ENCODE measurements around the gene CDK5RAP1. TPM values are rescaled to one million over a fixed set of nuclear protein-coding genes. Genes with fewer than 3 reads are reported as not detected.

Gene CDK5RAP1
- total and polyA plus RNA-seq, 8 donors = 8.1 to 63.9 (median 11.9) TPM

- TF ChIP-seq, protein P1, sequence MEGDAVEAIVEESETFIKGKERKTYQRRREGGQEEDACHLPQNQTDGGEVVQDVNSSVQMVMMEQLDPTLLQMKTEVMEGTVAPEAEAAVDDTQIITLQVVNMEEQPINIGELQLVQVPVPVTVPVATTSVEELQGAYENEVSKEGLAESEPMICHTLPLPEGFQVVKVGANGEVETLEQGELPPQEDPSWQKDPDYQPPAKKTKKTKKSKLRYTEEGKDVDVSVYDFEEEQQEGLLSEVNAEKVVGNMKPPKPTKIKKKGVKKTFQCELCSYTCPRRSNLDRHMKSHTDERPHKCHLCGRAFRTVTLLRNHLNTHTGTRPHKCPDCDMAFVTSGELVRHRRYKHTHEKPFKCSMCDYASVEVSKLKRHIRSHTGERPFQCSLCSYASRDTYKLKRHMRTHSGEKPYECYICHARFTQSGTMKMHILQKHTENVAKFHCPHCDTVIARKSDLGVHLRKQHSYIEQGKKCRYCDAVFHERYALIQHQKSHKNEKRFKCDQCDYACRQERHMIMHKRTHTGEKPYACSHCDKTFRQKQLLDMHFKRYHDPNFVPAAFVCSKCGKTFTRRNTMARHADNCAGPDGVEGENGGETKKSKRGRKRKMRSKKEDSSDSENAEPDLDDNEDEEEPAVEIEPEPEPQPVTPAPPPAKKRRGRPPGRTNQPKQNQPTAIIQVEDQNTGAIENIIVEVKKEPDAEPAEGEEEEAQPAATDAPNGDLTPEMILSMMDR (IDR thresholded peaks at IDR 0.05) = no peak
- ATAC-seq = peak; percentile 32 to 58 (median 46)
- no peaks in the 10 kb centered on the region for H3K9me3 ChIP-seq
- H3K4me1 ChIP-seq = peaks cover 0 to 19% (median 9%) of the 10 kb centered on the region in 3 donors
- 51% methylated on average over 8 of the region's 8 CpGs for WGBS, 2 donors
- intact Hi-C loops (cut with DNase I) = no loop called here
- H3K27ac ChIP-seq = no peak overlapping the region
- DNase-seq = peak in 1 of 6 donors; percentile 15
- H3K27me3 ChIP-seq = no peaks in the 10 kb centered on the region
- H3K36me3 ChIP-seq = no peaks in the 10 kb centered on the region
- peak overlapping the region; percentile 92 to 98 (median 96) for H3K4me3 ChIP-seq
- no peak for FAIRE-seq
These were observed 626 bp upstream of the CDK5RAP1 start for GRCh38 chr20:33401921-33402369.

DNA sequence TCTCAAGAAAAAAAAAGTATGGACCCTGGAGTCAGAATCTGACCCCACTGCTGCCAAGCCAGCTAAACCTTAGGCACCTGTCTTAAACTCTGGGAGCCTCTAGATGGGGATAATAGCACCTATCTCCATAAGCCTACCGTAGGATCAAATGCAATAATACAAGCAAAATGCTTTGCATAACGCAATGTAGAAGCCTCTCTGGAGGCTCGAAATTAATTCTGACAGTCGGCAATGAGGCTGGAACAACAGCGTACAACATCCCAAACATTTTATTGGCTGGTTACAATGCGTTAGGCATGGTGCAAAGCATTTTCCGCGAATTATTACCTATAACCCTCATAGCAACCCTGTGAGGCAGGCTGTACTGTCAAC, 521 bp downstream of the CDK5RAP1 start:
- H3K27me3 ChIP-seq = no peaks in the 10 kb centered on the region
- 1% methylated on average over 8 of the region's 8 CpGs for WGBS, 2 donors
- no peak for FAIRE-seq
- no peak overlapping the region for H3K27ac ChIP-seq
- peaks cover 0 to 19% (median 9%) of the 10 kb centered on the region in 3 donors for H3K4me1 ChIP-seq
- no peaks in the 10 kb centered on the region for H3K36me3 ChIP-seq
- intact Hi-C loops (cut with DNase I) = no loop called here
- peak overlapping the region; percentile 92 to 98 (median 96) for H3K4me3 ChIP-seq
- no peaks in the 10 kb centered on the region for H3K9me3 ChIP-seq
- DNase-seq = no peak
- TF ChIP-seq, protein P1 (IDR thresholded peaks at IDR 0.05) = no peak
- ATAC-seq = peak; percentile 17 to 68 (median 55)

GRCh38 chr20:33399924-33400323, 1.4 kb downstream of the CDK5RAP1 start:
- no peaks in the 10 kb centered on the region for H3K27me3 ChIP-seq
- H3K4me3 ChIP-seq = peak overlapping the region in 1 of 4 donors; percentile 98
- H3K36me3 ChIP-seq = no peaks in the 10 kb centered on the region
- TF ChIP-seq, protein P1 (IDR thresholded peaks at IDR 0.05) = no peak
- WGBS, 2 donors = 37 to 49% methylated on average over 6 of the region's 6 CpGs
- FAIRE-seq (no peak), ATAC-seq (no peak), DNase-seq (no peak)
- H3K4me1 ChIP-seq = peaks cover 0 to 19% (median 9%) of the 10 kb centered on the region in 3 donors
- no peaks in the 10 kb centered on the region for H3K9me3 ChIP-seq
- H3K27ac ChIP-seq = no peak overlapping the region
- intact Hi-C loops (cut with DNase I) = no loop called here

DNA sequence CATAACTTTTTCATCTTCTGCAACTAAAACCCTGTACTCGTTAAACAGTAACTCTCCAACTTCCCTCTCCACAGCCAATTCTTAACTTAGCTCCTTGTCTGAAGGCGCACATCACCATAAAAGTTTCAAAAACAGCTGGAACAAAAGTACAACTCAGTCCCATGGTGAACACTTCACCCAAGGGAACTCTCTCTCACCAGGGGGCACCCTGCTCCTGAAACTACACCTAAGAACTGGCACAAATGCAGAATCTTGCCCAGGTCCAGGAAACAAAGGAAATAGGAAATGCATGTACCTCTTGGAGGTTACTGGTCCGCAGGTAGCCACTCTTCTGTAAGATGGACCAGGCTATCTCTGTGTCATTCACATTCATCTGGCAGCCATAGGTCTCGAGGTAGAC, 6.6 kb downstream of the CDK5RAP1 start:
- DNase-seq (no peak), FAIRE-seq (no peak), ATAC-seq (no peak)
- WGBS, 2 donors = 90 to 93% methylated on average over 4 of the region's 4 CpGs
- Histone ChIP-seq H3K9me3 (no peaks in the 10 kb centered on the region), H3K4me1 (peaks cover 0 to under 1% (median 0%) of the 10 kb centered on the region in 3 donors), H3K4me3 (no peak overlapping the region), H3K27ac (no peak overlapping the region), H3K36me3 (peaks cover 0 to 26% (median 4%) of the 10 kb centered on the region in 3 donors), H3K27me3 (no peaks in the 10 kb centered on the region)
- intact Hi-C loops (cut with DNase I) = no loop called here
- TF ChIP-seq, protein P1 (IDR thresholded peaks at IDR 0.05) = no peak

DNA sequence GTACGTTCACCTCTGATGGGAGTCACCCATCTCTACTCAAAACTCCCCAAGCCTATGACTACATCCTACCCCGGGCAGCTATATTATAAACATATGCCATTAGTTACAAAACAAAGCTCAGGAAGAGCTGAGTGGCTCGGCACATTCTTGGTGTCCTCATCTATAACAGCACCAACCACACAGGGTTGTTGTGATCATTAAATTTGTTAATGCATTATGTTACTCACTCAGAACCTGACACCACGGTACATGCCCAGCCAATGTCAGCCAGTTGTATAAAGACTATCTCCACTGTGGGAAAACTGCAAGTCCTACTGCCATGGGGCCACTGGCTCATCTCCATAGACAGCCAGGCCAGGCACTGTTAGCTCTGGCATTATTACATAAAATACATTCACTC, 7.7 kb downstream of the CDK5RAP1 start:
- ATAC-seq (no peak), DNase-seq (no peak), FAIRE-seq (no peak)
- peaks cover 0 to 26% (median 4%) of the 10 kb centered on the region in 3 donors for H3K36me3 ChIP-seq
- WGBS, 2 donors = 92 to 94% methylated on average over 4 of the region's 4 CpGs
- H3K27me3 ChIP-seq = no peaks in the 10 kb centered on the region
- no peaks in the 10 kb centered on the region for H3K4me1 ChIP-seq
- no peaks in the 10 kb centered on the region for H3K9me3 ChIP-seq
- intact Hi-C loops (cut with DNase I) = no loop called here
- H3K4me3 ChIP-seq = no peak overlapping the region
- TF ChIP-seq, protein P1 (IDR thresholded peaks at IDR 0.05) = no peak
- no peak overlapping the region for H3K27ac ChIP-seq
